Type B pancreatic cell (in vitro differentiated cells): ENCODE measurements around the gene RPS25. TPM values are rescaled to one million over a fixed set of nuclear protein-coding genes. Genes with fewer than 3 reads are reported as not detected.
"Not testable (repeated sequence)": the region's sequence is repeated elsewhere in the genome, so short reads cannot be mapped to it uniquely, and the experiment has no call there.

ENCODE experiments used
- DNase-seq: peaks from one replicate; pipeline ENCODE4 v3.0.0; 2021; ENCODE audit warnings: mixed read lengths; ENCODE audit not compliant: unreplicated experiment; ENCODE audit errors: extremely low spot score
- H3K27ac Mint-ChIP-seq: 2 replicates; pipeline ENCODE4 v1.8.0; 2021; ENCODE audit warnings: mild to moderate bottlenecking, mixed read lengths
- H3K27me3 Mint-ChIP-seq: 2 replicates; pipeline ENCODE4 v1.8.0; 2021; ENCODE audit warnings: mixed read lengths
- H3K36me3 Mint-ChIP-seq: 2 replicates; pipeline ENCODE4 v1.8.0; 2021; ENCODE audit warnings: mixed read lengths
- H3K4me1 Mint-ChIP-seq: one replicate; pipeline ENCODE4 v1.8.0; 2021; ENCODE audit warnings: mixed read lengths; ENCODE audit not compliant: unreplicated experiment
- H3K4me3 Mint-ChIP-seq: 2 replicates; pipeline ENCODE4 v1.8.0; 2021; ENCODE audit warnings: mild to moderate bottlenecking, mixed read lengths
- H3K9me3 Mint-ChIP-seq: 2 replicates; pipeline ENCODE4 v1.8.0; 2021; ENCODE audit warnings: mixed read lengths
- CTCF ChIP-seq: fragments of 200-600 bp; sonication (generic); conservative IDR thresholded peaks from 2 replicates; pipeline ENCODE4 v1.5.0; 2021; ENCODE audit warnings: antibody characterized with exemption, mild to moderate bottlenecking
- total RNA-seq: library from RNA; stranded (reverse); gene quantifications from 2 replicates; pipeline ENCODE4 v1.2.1, GENCODE V29; 2021; ENCODE audit warnings: low replicate concordance

The RPS25 gene
- total RNA-seq, 1 donor from 2014 or later: 1,262 TPM

- DNase-seq: no peak
- H3K36me3 Mint-ChIP-seq: peaks cover 3% of the 10 kb centered on the region
- no peaks in the 10 kb centered on the region for H3K27me3 Mint-ChIP-seq
- peak; percentile 62 for TF ChIP-seq CTCF
- no peak overlapping the region for H3K4me3 Mint-ChIP-seq
- no peaks in the 10 kb centered on the region for H3K4me1 Mint-ChIP-seq
- no peak overlapping the region for H3K27ac Mint-ChIP-seq
- H3K9me3 Mint-ChIP-seq: no peaks in the 10 kb centered on the region
Measured at GRCh38 chr11:119044708-119045107, 26.6 kb upstream of the RPS25 start.

GRCh38 chr11:119042927-119043326 is 24.8 kb upstream of the RPS25 start:
- Mint-ChIP-seq H3K36me3 (peaks cover 3% of the 10 kb centered on the region), H3K27me3 (no peaks in the 10 kb centered on the region), H3K4me1 (no peaks in the 10 kb centered on the region), H3K4me3 (no peak overlapping the region), H3K9me3 (no peaks in the 10 kb centered on the region), H3K27ac (no peak overlapping the region)
- TF ChIP-seq CTCF: no peak
- no peak for DNase-seq

GRCh38 chr11:119041821-119042514 is 23.8 kb upstream of the RPS25 start:
- no peaks in the 10 kb centered on the region for H3K9me3 Mint-ChIP-seq
- DNase-seq: no peak
- no peaks in the 10 kb centered on the region for H3K27me3 Mint-ChIP-seq
- no peaks in the 10 kb centered on the region for H3K36me3 Mint-ChIP-seq
- TF ChIP-seq CTCF: no peak
- H3K27ac Mint-ChIP-seq: peak overlapping the region; percentile 32
- no peak overlapping the region for H3K4me3 Mint-ChIP-seq
- H3K4me1 Mint-ChIP-seq: no peaks in the 10 kb centered on the region

- H3K4me3 Mint-ChIP-seq, H3K4me1 Mint-ChIP-seq, H3K27ac Mint-ChIP-seq, H3K36me3 Mint-ChIP-seq, H3K27me3 Mint-ChIP-seq, DNase-seq, H3K9me3 Mint-ChIP-seq: not testable (repeated sequence)
Measured at GRCh38 chr11:119039471-119039870, 21.3 kb upstream of the RPS25 start.

GRCh38 chr11:119038884-119039283 is 20.7 kb upstream of the RPS25 start:
- DNase-seq: no peak
- Mint-ChIP-seq H3K9me3 (no peaks in the 10 kb centered on the region), H3K27me3 (no peaks in the 10 kb centered on the region), H3K4me3 (no peak overlapping the region), H3K27ac (no peak overlapping the region), H3K4me1 (no peaks in the 10 kb centered on the region), H3K36me3 (no peaks in the 10 kb centered on the region)
- no peak for TF ChIP-seq CTCF

GRCh38 chr11:119034813-119035212 is 16.7 kb upstream of the RPS25 start:
- H3K4me1 Mint-ChIP-seq: peaks cover 2% of the 10 kb centered on the region
- H3K27ac Mint-ChIP-seq: no peak overlapping the region
- H3K9me3 Mint-ChIP-seq: no peaks in the 10 kb centered on the region
- H3K27me3 Mint-ChIP-seq: no peaks in the 10 kb centered on the region
- no peak for DNase-seq
- TF ChIP-seq CTCF: no peak
- no peaks in the 10 kb centered on the region for H3K36me3 Mint-ChIP-seq
- H3K4me3 Mint-ChIP-seq: no peak overlapping the region

- H3K27ac Mint-ChIP-seq, H3K36me3 Mint-ChIP-seq, H3K9me3 Mint-ChIP-seq, DNase-seq, H3K4me3 Mint-ChIP-seq, H3K27me3 Mint-ChIP-seq: not testable (repeated sequence)
- H3K4me1 Mint-ChIP-seq: peaks cover 15% of the 10 kb centered on the region
Measured at GRCh38 chr11:119033421-119033820, 15.3 kb upstream of the RPS25 start.
